ENCODE measurements around the gene TMEM35A.

- TF ChIP-seq POLR2A (IDR thresholded peaks at IDR 0.05; ENCODE audit: low read depth, low read length) (no peak), TAF1 (IDR thresholded peaks at IDR 0.05; ENCODE audit: borderline replicate concordance, low read depth, low read length) (no peak)
Observed at GRCh38 chrX:101057093-101057714, 21.5 kb upstream of the TMEM35A start.

Measured in GM12892 (cell line).